HG03280 (cell line): ENCODE measurements around the gene LRRC39.
A peak's percentile ranks its signal among the peaks of the same experiment; 100 is the strongest.

Experiments
- ATAC-seq: cut with Tn5 transposase; IDR thresholded peaks from one replicate; pipeline ENCODE4 v1.9.1; 2021; ENCODE audit warnings: mild to moderate bottlenecking, moderate library complexity; ENCODE audit not compliant: unreplicated experiment

The LRRC39 gene

GRCh38 chr1:100151679-100152078 is 26.4 kb downstream of the LRRC39 start:
- no peak for ATAC-seq

DNA sequence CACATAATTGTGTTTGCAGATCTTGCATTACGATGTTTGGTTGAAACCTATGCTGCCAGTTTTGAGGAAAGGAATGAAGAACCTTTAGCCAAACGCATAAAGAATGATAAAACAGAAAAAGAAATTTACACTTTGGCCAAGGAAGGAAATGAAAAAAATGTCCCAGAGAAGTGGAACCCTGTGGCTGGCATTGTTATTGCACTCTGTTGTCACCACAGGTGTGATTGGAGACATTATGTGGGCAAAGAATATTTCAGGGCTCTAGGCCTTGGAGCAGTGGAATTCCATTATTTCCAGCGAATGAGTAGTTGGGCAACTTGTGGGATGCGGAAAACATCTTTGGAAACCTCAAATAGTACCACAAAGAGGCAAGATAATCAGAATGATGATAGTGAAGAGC is 30.2 kb downstream of the LRRC39 start:
- ATAC-seq: no peak

DNA sequence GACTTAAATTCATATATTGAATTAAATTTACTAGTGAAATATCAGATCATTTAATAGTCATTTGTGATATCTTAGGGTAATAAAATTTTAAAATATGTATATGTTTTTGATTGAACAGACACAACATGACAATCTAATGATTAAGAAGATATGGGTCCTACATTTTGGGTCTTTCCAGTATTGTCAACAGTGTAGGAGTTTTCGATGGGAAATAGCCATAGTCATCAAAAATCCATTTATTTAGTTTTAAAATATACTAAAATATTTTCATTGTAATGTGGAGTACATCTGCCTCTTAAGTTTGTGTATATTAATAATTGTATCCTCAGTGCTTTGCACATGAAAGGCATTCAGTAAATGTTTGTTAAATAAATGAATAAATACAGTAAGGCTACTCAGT is 31.1 kb downstream of the LRRC39 start:
- no peak for ATAC-seq

GRCh38 chr1:100145116-100145515 is 32.9 kb downstream of the LRRC39 start:
- ATAC-seq: no peak

GRCh38 chr1:100142343-100142742 is 35.7 kb downstream of the LRRC39 start:
- no peak for ATAC-seq

GRCh38 chr1:100141192-100141591 is 36.9 kb downstream of the LRRC39 start:
- no peak for ATAC-seq

DNA sequence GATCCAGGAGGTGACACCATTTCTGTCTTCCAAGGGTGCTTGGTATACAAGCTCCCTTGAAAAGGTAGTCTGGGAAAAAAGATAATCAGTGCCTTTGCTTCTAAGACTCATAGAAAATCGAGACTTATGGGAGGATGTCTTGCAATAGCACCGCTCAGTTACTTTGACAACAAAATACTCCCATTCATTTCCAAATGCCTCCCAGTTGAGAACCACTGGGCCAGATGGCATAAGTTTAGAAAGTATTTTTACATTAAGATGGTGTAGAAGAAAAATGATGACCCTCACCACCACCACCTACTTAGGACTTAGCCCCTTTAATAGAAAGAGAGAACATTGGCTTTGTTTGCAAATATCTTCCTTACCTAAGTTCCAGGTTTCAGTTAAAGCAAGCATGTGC is 40.5 kb downstream of the LRRC39 start:
- ATAC-seq: no peak

DNA sequence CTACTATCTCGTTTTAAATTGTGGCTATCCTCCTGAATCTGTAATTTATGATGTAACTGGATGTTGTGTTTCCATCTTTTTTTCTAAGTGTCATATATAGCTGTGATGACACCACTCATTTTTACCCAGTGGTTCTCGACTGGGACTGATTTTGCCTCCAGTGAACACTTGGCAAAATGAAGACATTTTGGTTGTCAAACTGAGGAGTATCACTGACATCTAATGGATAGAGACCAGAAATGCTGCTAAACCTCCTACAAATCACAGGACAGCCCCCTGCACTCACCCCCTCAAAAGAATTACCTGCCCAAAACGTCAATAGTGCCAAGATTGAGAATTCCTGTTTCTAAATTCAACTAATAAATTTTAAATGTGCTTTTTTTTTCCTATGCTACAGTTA is 43.2 kb downstream of the LRRC39 start:
- ATAC-seq: no peak

DNA sequence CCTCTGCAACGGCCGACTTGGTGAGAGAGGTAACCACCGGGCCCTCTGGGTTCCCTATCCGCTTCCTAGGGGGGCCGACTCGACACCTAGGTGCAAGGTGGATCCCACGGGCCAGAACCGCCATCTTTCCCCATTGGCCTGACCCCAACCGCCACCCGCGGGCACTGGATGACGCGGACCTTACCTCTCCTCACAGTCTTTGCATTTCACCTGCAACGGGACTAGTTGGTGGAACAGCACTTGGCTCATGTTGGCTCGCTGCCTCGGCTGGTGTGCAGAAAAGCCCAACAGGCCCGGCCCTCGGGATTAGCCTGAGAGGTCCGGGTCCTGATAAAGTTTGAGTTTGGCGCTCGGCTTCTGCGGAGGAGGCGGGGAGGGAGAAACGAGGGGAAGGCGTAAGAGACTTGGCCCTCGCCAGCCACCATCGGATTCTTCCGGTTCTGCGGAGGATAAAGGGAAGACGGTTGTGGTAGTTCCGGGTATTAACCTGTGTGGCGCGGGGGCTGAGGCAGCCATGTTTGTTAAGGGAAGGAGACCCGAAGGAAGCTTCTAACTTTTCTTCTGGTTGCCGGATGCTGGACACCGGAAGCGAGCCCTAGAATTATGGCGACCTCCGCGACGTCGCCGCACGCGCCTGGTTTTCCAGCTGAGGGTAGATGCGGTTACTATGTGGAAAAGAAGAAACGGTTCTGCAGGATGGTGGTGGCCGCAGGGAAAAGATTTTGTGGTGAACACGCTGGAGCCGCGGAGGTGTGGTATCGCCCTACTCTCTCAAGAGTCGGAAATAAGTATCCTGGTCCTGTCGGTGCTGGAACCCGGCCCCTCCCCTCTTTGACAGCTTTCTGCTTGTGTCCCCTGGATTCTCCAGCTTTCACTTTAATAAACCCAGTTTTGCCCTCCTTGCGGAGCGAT is 45.2 kb downstream of the LRRC39 start, which contains the start of the genes SASS6 and TRMT13:
Gene SASS6 (minus strand): TSS at position 365 of the 912 bp plus-strand sequence. CDS start 116 bp downstream, at position 249.
Gene TRMT13 (plus strand): TSS at position 598 of the 912 bp plus-strand sequence. CDS start 6 bp downstream, at position 604.
- peak; percentile 88 for ATAC-seq

DNA sequence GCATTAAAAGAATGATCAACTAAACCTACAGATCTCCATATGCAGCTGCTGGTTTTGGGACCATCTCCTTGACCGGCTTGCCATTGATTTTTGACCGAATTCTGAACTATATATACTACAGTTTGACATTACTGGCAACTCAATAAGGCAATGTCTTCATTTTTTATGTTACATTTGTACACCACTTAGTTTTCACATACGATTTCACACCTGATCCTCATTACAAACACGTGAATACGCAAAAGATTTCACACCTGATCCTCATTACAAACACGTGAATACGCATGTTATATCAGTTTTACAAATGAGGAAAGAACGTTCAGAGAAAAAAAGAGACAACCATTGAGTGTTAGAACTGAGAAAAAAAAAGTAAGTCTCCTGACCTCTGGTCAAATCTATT is 46.4 kb downstream of the LRRC39 start:
- ATAC-seq: no peak

GRCh38 chr1:100130552-100131077 is 47.4 kb downstream of the LRRC39 start:
- ATAC-seq: no peak

DNA sequence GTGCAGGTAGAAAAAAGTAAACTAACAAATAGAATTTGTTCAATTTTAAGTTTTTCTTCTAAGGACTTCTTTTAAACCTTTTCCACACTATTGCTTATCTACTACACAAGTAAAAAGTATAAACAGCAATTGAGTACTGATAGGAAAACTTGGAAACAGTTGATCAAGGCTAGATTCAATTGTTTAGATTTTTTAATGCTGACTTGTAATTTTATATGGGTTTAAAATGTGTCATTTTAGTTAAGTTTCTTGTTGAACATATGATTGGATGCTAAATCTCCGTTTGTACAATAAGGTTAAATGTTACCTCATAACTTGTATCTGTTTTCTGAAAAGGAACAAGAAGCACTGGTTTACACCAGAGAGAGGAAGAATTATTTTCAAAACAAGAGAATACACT is 50.8 kb downstream of the LRRC39 start:
- no peak for ATAC-seq

DNA sequence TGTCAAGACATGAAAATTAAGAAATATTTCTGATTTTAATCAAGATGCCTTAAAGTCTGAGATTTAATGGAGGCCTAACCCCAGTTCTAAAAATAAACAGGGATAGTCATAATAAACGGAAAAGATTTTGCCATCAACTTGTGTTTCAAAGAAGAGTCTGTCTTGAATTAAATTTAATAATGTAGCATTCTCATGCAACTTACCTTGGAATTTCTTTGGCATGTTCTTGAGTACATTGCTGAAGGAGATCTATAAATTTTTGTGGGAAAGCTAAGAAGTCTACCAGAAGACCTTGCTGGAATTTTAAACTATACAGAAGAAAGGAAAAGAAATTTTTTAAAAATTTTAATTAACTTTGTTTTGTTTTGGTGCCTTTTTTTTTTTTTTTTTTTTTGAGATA is 55.9 kb downstream of the LRRC39 start:
- ATAC-seq: no peak

- no peak for ATAC-seq
These were observed 62.5 kb downstream of the LRRC39 start for GRCh38 chr1:100115524-100115923.

DNA sequence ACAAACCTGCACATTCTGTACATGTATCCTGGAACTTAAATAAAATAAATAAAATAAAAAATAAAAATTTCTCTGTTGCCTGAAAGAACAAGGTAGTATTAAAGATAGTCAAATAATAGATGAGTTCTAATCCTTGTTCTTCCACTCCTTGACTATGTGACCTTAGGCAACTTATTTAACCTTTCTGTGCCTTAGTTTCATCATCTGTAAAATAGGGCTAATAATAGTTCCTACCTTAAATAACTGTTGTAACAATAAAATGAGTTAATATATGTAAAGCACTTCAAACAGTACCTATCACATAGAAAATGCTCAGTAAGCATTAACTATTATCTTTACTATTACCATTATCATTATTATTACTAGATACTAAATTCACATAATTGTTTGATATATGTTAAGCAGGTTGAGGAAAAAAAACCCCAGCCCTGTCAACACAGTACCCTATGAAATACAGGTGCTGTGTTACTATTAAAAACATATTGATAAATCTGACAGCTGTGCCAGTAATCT is 68.4 kb downstream of the LRRC39 start:
- no peak for ATAC-seq

DNA sequence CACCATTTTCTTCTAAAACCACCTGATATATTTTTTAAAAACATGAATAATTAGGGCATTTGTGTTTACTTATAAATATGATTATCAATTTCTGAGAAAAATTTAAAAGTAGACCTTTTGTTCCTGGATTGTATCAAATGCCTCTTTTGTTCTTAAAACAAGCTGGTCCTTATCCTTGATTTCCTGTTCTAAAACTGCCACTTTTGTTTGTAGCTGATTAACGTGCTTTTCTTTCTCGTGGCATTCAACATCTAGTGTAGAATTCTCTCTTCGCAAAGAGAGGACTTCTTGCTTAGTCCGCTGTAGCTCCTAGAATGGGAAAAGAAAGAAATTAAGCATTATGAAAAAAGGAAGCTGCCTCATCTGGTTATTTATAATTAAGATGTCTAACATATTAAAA is 70.4 kb downstream of the LRRC39 start:
- no peak for ATAC-seq

DNA sequence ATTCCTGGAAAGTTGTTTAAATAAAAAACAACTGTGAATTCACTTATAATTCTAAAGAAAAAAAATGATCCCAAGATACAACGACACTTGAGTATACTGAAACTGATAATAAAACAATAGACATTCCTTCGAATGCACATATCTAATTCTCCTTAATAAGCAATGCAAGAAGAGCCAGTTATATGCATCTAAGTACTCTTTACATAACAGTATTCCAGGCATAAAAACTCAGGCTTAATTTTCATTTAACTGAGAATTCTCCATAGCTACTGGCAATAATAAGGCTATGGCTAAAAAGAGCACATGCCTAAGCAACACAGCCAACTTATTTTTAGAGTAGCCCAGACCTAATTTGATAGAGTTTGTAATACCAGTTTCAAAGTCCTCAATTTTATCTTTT is 76.5 kb downstream of the LRRC39 start:
- ATAC-seq: no peak

DNA sequence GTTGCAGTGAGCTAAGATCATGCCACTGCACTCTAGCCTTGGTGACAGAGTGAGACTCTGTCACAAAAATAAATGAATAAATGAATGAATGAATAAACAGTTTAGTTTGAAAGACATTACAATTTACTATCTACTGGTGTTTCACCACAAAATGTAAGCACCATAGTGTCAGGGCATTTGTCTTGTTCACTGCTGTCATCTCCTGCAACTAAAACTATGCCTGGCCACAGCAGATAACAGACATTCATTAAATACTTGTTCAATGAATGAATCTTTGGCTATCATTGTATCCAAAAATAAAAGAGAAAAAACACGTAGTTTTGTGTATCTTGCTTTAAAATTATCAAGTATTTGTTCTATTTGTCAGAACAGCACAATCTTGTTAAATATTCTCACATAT is 77.9 kb downstream of the LRRC39 start:
- ATAC-seq: no peak
